IPS-18c (cell line): ENCODE measurements around the gene SLC9A9.

Experiments
- H3K4me3 ChIP-seq: 2 replicates; pipeline ENCODE4 v1.7.0; 2013; ENCODE audit warnings: low read depth, mild to moderate bottlenecking, low read length, moderate library complexity; ENCODE audit not compliant: insufficient read depth
- H3K9me3 ChIP-seq: one replicate; pipeline ENCODE4 v1.6.1; 2013; ENCODE audit warnings: mild to moderate bottlenecking, low read length, moderate library complexity; ENCODE audit not compliant: control insufficient read depth, insufficient read depth

Gene SLC9A9

DNA sequence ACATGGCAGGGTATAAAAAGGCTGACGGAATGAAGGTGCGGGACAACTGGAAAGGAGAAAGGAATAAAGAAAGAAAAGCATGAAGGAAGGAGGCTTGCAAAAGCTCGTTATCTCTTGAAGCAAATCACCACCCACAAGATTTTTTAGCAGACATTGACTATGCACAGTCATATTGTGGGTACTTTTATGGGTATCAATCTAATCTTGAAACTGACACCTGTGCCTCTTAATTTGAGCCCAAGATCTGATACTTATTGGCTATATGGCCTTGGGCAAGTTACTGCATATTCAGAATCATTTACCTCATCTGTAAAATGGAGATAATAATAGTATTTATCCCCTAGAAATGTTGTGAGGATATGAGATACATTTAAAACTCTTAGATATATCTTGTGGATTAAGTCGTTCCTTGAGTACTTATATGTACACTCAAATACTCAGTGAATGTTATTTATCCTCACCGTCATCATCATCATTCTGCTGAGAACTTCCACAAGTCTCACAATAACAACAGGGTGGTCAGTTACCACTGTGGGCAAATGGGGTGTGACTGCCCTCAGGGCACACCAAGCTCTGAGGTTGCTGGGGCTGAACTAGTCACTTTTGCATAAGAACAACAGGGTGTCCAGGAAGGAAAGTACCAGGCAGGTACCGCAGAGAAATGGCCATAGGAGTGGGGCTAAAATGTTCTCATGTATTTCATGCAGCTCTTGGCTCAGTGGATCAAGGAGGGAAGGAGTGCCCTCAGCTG lies 266.1 kb downstream of the SLC9A9 start:
- H3K4me3 ChIP-seq: no peak overlapping the region
- H3K9me3 ChIP-seq: no peaks in the 10 kb centered on the region

DNA sequence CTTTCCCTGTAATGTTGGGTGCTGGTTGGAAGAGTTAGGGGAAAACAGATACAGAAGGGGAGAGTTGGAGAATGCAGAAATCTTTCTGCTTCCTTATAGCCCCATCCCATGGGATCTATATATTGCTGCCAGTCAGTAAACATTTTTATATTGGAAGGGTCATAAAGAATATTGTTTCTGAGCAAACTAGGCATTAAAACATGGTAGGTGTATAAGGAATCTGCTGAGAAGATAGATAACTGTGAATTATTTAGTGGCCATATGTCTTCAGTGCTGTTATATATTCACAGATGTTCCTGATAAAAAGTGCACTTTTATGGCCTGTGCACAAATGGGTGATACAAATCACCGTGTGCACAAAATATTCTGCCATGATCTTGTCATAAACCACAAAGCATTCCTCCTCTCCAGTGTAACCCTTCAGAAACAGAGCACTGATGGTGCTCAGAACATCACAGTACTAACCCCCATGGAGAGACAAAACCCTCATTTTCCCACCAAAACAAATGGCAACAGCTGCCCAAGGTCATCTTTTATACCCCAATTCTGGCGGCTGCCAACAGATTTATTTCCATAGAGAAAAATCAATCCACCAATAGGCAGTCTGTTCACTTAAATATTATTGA lies 269.3 kb downstream of the SLC9A9 start:
- Histone ChIP-seq H3K4me3 (no peak overlapping the region), H3K9me3 (no peaks in the 10 kb centered on the region)

- H3K4me3 ChIP-seq: no peak overlapping the region
- no peaks in the 10 kb centered on the region for H3K9me3 ChIP-seq
Observed at GRCh38 chr3:143576568-143577270, 271.5 kb downstream of the SLC9A9 start.

DNA sequence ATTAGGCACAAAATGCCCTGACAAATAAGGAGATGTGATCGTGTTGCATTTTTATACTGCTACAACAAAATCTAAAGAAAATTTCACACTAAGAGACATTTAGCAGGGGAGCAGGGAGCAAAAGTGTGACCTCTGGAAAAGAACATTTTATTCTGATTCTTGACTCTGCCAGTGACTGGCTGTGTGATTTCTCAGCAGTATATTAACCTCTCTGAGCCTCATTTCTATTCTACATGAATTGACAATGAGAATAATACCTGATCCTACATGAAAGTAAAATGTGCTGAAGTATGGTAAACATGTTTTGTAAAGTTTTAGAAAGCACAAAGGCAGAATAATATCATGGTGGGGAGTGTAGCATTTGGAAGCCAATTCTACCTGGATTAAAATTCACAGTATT lies 273.3 kb downstream of the SLC9A9 start:
- Histone ChIP-seq H3K9me3 (peaks cover under 1% of the 10 kb centered on the region), H3K4me3 (no peak overlapping the region)

- Histone ChIP-seq H3K4me3 (no peak overlapping the region), H3K9me3 (peaks cover 2% of the 10 kb centered on the region)
Observed at GRCh38 chr3:143573610-143574303, 274.5 kb downstream of the SLC9A9 start.

GRCh38 chr3:143571548-143571947 lies 276.7 kb downstream of the SLC9A9 start:
- H3K9me3 ChIP-seq: peaks cover 2% of the 10 kb centered on the region
- no peak overlapping the region for H3K4me3 ChIP-seq

GRCh38 chr3:143567823-143568222 lies 280.4 kb downstream of the SLC9A9 start:
- H3K9me3 ChIP-seq: peaks cover 2% of the 10 kb centered on the region
- H3K4me3 ChIP-seq: no peak overlapping the region

DNA sequence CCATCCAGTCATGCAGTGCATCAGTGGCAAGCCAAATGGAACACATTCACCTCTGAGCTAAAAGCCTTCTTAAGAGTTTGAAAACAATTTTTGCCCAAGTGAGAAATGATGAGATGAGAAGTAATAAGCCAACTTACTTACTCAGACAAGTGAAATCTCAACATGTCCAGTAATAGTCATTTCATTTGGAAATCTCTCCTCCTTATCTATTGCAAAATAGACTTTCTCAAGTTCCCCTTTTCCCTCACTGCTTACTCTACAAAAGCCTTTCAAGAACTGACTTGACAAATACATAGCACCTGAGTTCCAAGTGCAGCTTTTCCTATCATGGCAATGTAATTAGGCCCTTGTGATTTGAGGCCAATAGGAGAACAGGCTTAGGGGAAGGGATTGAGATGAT lies 282.3 kb downstream of the SLC9A9 start:
- Histone ChIP-seq H3K4me3 (no peak overlapping the region), H3K9me3 (peaks cover 2% of the 10 kb centered on the region)

DNA sequence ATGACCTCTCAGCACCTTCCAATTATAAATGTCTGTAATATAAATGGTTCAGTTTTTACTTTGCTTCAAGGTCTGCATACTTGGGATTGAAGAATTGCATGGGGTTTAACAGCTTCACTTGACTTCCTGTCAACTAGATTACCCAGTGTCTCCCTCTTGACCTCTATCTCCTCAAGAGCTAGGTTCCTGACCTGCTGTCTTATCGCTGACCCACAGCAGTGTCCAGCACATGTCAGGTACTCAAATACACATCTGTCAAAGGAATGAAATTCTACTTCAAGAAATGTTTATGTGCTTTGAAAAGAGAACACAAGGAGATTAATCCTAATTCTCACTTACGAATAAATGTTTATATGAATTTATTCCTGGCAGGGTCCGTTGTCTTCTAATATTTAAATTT lies 284.5 kb downstream of the SLC9A9 start:
- Histone ChIP-seq H3K4me3 (no peak overlapping the region), H3K9me3 (no peaks in the 10 kb centered on the region)

DNA sequence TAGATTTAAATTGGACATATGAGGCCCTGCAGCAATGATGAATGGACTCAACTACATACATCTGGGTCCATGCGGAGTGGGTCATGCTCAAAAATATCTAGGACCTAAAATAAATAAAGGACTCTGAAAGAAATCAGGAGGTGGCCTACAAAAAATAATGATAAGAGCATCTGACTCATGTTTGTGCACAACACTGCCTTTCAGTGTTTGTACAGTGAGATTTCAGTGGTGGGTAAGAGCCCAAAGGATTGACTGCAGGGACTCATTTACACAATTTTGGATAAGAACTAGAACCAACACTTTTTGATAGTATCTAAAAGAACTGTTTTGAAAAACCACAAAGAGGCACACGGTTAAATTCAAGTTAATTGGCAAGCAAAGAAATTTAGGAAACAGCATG lies 285.5 kb downstream of the SLC9A9 start:
- no peak overlapping the region for H3K4me3 ChIP-seq

GRCh38 chr3:143559296-143559695 lies 289.0 kb downstream of the SLC9A9 start:
- Histone ChIP-seq H3K9me3 (no peaks in the 10 kb centered on the region), H3K4me3 (no peak overlapping the region)

More for the DNA sequence above, 285.5 kb downstream of the SLC9A9 start:
- H3K9me3 ChIP-seq: no peaks in the 10 kb centered on the region

GRCh38 chr3:143552851-143553250 lies 295.4 kb downstream of the SLC9A9 start:
- H3K4me3 ChIP-seq: no peak overlapping the region
- no peaks in the 10 kb centered on the region for H3K9me3 ChIP-seq

- no peak overlapping the region for H3K4me3 ChIP-seq
- H3K9me3 ChIP-seq: no peaks in the 10 kb centered on the region
Observed at GRCh38 chr3:143551761-143552160, 296.5 kb downstream of the SLC9A9 start.

- Histone ChIP-seq H3K4me3 (no peak overlapping the region), H3K9me3 (no peaks in the 10 kb centered on the region)
Observed at GRCh38 chr3:143548861-143549497, 299.3 kb downstream of the SLC9A9 start.

- no peaks in the 10 kb centered on the region for H3K9me3 ChIP-seq
- no peak overlapping the region for H3K4me3 ChIP-seq
Observed at GRCh38 chr3:143548393-143548792, 299.9 kb downstream of the SLC9A9 start.

DNA sequence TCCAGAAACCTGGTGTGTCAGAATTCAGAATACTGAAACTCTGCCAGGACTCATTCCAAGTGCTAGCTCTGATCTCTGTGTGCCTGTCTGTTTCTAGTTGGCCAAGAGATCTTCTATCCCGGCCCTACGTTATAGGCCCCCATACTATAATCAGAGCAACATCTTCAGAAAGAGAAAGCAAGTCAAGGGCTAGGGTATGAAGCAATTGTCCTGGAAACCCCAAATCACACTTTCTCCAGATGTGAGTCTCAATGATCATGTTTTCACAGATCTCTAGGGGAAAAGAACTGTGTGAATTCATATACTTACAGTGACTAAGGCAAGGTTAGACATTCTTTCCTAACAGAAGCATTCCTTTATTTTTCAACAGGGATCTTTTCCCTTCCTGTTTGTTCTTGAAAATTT lies 309.7 kb downstream of the SLC9A9 start:
- Histone ChIP-seq H3K9me3 (no peaks in the 10 kb centered on the region), H3K4me3 (no peak overlapping the region)

DNA sequence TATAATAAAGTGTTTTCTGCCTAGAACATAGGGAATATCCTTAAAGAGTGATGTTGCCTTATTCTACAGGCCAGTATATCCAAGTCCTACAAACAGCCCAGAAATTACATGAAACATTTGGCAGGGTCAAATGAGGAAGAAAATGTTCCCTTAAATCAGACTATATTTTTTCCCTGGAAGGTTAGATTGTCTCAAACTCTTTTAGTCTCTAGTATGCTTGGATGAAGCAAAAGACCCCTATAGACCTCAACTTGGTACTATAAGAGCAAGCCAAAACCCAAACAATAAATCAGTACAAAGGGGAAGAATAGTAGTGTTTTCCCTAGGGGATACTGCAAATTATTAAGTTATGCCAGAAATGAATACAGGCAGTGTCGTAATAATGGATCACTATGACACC lies 310.2 kb downstream of the SLC9A9 start:
- H3K4me3 ChIP-seq: no peak overlapping the region
- H3K9me3 ChIP-seq: no peaks in the 10 kb centered on the region
